ENCODE measurements around the gene TCHH.

- TF ChIP-seq, protein P1, sequence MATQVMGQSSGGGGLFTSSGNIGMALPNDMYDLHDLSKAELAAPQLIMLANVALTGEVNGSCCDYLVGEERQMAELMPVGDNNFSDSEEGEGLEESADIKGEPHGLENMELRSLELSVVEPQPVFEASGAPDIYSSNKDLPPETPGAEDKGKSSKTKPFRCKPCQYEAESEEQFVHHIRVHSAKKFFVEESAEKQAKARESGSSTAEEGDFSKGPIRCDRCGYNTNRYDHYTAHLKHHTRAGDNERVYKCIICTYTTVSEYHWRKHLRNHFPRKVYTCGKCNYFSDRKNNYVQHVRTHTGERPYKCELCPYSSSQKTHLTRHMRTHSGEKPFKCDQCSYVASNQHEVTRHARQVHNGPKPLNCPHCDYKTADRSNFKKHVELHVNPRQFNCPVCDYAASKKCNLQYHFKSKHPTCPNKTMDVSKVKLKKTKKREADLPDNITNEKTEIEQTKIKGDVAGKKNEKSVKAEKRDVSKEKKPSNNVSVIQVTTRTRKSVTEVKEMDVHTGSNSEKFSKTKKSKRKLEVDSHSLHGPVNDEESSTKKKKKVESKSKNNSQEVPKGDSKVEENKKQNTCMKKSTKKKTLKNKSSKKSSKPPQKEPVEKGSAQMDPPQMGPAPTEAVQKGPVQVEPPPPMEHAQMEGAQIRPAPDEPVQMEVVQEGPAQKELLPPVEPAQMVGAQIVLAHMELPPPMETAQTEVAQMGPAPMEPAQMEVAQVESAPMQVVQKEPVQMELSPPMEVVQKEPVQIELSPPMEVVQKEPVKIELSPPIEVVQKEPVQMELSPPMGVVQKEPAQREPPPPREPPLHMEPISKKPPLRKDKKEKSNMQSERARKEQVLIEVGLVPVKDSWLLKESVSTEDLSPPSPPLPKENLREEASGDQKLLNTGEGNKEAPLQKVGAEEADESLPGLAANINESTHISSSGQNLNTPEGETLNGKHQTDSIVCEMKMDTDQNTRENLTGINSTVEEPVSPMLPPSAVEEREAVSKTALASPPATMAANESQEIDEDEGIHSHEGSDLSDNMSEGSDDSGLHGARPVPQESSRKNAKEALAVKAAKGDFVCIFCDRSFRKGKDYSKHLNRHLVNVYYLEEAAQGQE (IDR thresholded peaks at IDR 0.05; ENCODE audit: insufficient read depth in 1 of 2, low read depth in 2 of 2, low read length in 2 of 2), result no peak
- TF ChIP-seq SIN3A (IDR thresholded peaks at IDR 0.05; ENCODE audit: borderline replicate concordance, insufficient read depth, low read length) (no peak), POLR2AphosphoS5 (IDR thresholded peaks at IDR 0.05; ENCODE audit: low read depth, low read length) (no peak), FOXP2 (optimal IDR thresholded peaks at IDR 0.05; ENCODE audit: borderline replicate concordance, extremely low read depth, extremely low read length, insufficient read depth) (no peak), TAF1 (IDR thresholded peaks at IDR 0.05; ENCODE audit: borderline replicate concordance, insufficient read depth, low read length) (no peak)
Observed at GRCh38 chr1:152125834-152126443, 10.7 kb upstream of the TCHH start.
